HepG2 (cell line): ENCODE data around the gene TBC1D22A. TPM values are rescaled to one million over a fixed set of nuclear protein-coding genes. Genes with fewer than 3 reads are reported as not detected.

Experiments used
- FOXA1 ChIP-seq, 2 experiments: fragments of 450-650 bp in 1 of 2; sonication (generic) in 1 of 2; formaldehyde crosslinking in 1 of 2; IDR thresholded peaks; 2 replicates each; pipeline versions ENCODE4 v1.4.0 to v1.6.1; 2016 to 2020; ENCODE audit warnings: missing genetic modification reagents in 1 of 2
- GFI1 ChIP-seq: sonication (generic); formaldehyde crosslinking; IDR thresholded peaks from 2 replicates; pipeline ENCODE4 v1.5.0; 2020; ENCODE audit warnings: missing genetic modification reagents, mild to moderate bottlenecking, borderline replicate concordance
- TBL1XR1 ChIP-seq: fragments of 150-350 bp; IDR thresholded peaks from 2 replicates; pipeline ENCODE4 v1.6.1; 2014; ENCODE audit warnings: borderline replicate concordance, low read length; ENCODE audit not compliant: partially characterized antibody
- ZFP37 ChIP-seq: sonication (generic); formaldehyde crosslinking; IDR thresholded peaks from 2 replicates; pipeline ENCODE4 v1.4.0; 2020; ENCODE audit warnings: missing genetic modification reagents, borderline replicate concordance
- polyA plus RNA-seq, 8 experiments: library from polyadenylated mRNA; depleted of rRNA in 3 of 8; stranded (reverse) in 7 of 8; unstranded in 1 of 8; fragments of >200 nt; fragmentation: Illumina TruSeq in 4 of 8; extraction: Trizol in 4 of 8; gene quantifications; 2 replicates each; pipeline versions ENCODE4 v1.2.1 to v1.2.3, GENCODE V29; 2011 to 2016; ENCODE audit warnings: low read depth in 4 of 8, missing spikeins in 1 of 8, mixed read lengths in 1 of 8; ENCODE audit not compliant: insufficient read depth in 1 of 8
- total RNA-seq, 5 experiments: library from RNA; depleted of rRNA; stranded (reverse); fragments of >200 nt; fragmentation: Illumina TruSeq; extraction: Trizol; gene quantifications; 2 replicates each; pipeline ENCODE4 v1.2.3, GENCODE V29; 2016; ENCODE audit warnings: low read depth in 1 of 5
- TF ChIP-seq, protein P1 (sequence below), 2 experiments: sonication (generic) in 1 of 2; formaldehyde crosslinking in 1 of 2; IDR thresholded peaks; 2 replicates each; pipeline versions ENCODE4 v1.6.1 to v1.9.0; 2014 to 2022; ENCODE audit warnings: antibody characterized with exemption in 1 of 2, borderline replicate concordance in 1 of 2, inconsistent platforms in 1 of 2, low read depth in 1 of 2, missing genetic modification reagents in 1 of 2
- TF ChIP-seq, protein P2 (sequence below): fragments of 450-650 bp; IDR thresholded peaks from 2 replicates; pipeline ENCODE4 v1.6.1; 2017; ENCODE audit warnings: mild to moderate bottlenecking

TBC1D22A gene
- total and polyA plus RNA-seq, 2 of the 13 experiments (the other 11 are each of a cell fraction or from before 2014, with no cell fraction given), result 17.3 to 18.0 TPM

DNA sequence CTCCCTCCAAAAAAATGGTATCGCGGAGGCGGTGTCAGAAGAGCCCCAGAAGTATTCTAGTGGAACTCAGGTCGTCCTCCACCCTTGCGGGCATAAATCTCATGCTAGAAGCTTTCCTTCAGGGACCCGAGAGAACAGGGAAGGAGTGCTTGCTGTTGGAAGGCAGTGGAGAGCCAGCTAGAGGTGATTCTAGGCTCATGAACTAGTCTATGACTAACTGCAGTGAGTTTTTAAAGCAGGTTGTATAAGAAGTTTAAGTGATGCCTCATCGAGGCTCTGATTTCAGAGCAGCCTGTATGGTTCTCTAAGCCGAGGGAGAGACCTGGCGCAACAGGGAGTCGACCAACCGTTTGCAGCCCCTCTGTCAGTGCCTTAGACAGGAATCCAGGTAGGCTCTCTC lies 85.7 kb downstream of the TBC1D22A start (continued):
- TF ChIP-seq, protein P1, sequence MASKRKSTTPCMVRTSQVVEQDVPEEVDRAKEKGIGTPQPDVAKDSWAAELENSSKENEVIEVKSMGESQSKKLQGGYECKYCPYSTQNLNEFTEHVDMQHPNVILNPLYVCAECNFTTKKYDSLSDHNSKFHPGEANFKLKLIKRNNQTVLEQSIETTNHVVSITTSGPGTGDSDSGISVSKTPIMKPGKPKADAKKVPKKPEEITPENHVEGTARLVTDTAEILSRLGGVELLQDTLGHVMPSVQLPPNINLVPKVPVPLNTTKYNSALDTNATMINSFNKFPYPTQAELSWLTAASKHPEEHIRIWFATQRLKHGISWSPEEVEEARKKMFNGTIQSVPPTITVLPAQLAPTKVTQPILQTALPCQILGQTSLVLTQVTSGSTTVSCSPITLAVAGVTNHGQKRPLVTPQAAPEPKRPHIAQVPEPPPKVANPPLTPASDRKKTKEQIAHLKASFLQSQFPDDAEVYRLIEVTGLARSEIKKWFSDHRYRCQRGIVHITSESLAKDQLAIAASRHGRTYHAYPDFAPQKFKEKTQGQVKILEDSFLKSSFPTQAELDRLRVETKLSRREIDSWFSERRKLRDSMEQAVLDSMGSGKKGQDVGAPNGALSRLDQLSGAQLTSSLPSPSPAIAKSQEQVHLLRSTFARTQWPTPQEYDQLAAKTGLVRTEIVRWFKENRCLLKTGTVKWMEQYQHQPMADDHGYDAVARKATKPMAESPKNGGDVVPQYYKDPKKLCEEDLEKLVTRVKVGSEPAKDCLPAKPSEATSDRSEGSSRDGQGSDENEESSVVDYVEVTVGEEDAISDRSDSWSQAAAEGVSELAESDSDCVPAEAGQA (IDR thresholded peaks at IDR 0.05; ENCODE audit: low read depth), result no peak
- TF ChIP-seq, protein P1 (CRISPR knock-in tag; IDR thresholded peaks at IDR 0.05; ENCODE audit: borderline replicate concordance), result no peak
- TF ChIP-seq TBL1XR1 (no peak), ZFP37 (CRISPR knock-in tag) (no peak), FOXA1 (IDR thresholded peaks at IDR 0.05) (no peak), FOXA1 (CRISPR knock-in tag; IDR thresholded peaks at IDR 0.05) (no peak), GFI1 (CRISPR knock-in tag) (no peak)
- TF ChIP-seq, protein P2, sequence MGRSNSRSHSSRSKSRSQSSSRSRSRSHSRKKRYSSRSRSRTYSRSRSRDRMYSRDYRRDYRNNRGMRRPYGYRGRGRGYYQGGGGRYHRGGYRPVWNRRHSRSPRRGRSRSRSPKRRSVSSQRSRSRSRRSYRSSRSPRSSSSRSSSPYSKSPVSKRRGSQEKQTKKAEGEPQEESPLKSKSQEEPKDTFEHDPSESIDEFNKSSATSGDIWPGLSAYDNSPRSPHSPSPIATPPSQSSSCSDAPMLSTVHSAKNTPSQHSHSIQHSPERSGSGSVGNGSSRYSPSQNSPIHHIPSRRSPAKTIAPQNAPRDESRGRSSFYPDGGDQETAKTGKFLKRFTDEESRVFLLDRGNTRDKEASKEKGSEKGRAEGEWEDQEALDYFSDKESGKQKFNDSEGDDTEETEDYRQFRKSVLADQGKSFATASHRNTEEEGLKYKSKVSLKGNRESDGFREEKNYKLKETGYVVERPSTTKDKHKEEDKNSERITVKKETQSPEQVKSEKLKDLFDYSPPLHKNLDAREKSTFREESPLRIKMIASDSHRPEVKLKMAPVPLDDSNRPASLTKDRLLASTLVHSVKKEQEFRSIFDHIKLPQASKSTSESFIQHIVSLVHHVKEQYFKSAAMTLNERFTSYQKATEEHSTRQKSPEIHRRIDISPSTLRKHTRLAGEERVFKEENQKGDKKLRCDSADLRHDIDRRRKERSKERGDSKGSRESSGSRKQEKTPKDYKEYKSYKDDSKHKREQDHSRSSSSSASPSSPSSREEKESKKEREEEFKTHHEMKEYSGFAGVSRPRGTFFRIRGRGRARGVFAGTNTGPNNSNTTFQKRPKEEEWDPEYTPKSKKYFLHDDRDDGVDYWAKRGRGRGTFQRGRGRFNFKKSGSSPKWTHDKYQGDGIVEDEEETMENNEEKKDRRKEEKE, result no peak
- TF ChIP-seq, all 625 proteins: peak for 0
